Measurements from ENCODE around the gene PPIF. TPM values are rescaled to one million over a fixed set of nuclear protein-coding genes. Genes with fewer than 3 reads are reported as not detected.

The PPIF gene
- total RNA-seq, 1 experiment from 2014 or later: 133 TPM

GRCh38 chr10:79390551-79391229 lies 43.4 kb downstream of the PPIF start:
- TF ChIP-seq CTCF (IDR thresholded peaks at IDR 0.05; ENCODE audit: insufficient read depth in 1 of 2, low read depth in 1 of 2, low read length in 1 of 2, severe bottlenecking in 1 of 2, unreplicated experiment in 1 of 2): no peak
- CTCF ChIA-PET: interaction anchor here (1.1 kb wide), 1 partner anchor 16 kb away, joined by 3 read pairs; no protein-coding TSS in a partner anchor
- H3K9me3 Mint-ChIP-seq (ENCODE audit: unreplicated experiment): no peaks in the 10 kb centered on the region
- intact Hi-C loops (cut with micrococcal nuclease; ENCODE audit: unreplicated experiment): no loop called here
- H3K4me1 ChIP-seq: no peaks in the 10 kb centered on the region
- H3K4me3 Mint-ChIP-seq (ENCODE audit: unreplicated experiment): no peak overlapping the region
- no peaks in the 10 kb centered on the region for H3K4me1 Mint-ChIP-seq (ENCODE audit: low read depth, unreplicated experiment)
- no peaks in the 10 kb centered on the region for H3K27me3 ChIP-seq (replicated peaks; ENCODE audit: control insufficient read depth, insufficient read depth, low read length)
- H3K9me3 ChIP-seq: no peaks in the 10 kb centered on the region
- no peaks in the 10 kb centered on the region for H3K36me3 ChIP-seq (ENCODE audit: control insufficient read depth, insufficient read depth, low read length)
- peak in 1 of 2 experiments; percentile 22 for DNase-seq
- no peak overlapping the region for H3K27ac Mint-ChIP-seq (ENCODE audit: unreplicated experiment)
- H3K4me3 ChIP-seq (ENCODE audit: low read depth, low read length): no peak overlapping the region
- no TSS peak for BruUV-seq (replicated peaks)
- H3K27me3 Mint-ChIP-seq (ENCODE audit: insufficient read depth, unreplicated experiment): no peaks in the 10 kb centered on the region
- no peaks in the 10 kb centered on the region for H3K36me3 Mint-ChIP-seq (ENCODE audit: insufficient read depth, unreplicated experiment)
- POLR2A ChIA-PET: no interaction called here

GRCh38 chr10:79391231-79392019 lies 44.2 kb downstream of the PPIF start:
- POLR2A ChIA-PET: no interaction called here
- intact Hi-C loops (cut with micrococcal nuclease; ENCODE audit: unreplicated experiment): no loop called here

More at GRCh38 chr10:79391231-79392019, 44.2 kb downstream of the PPIF start:
- Histone ChIP-seq H3K27me3 (replicated peaks; ENCODE audit: control insufficient read depth, insufficient read depth, low read length) (no peaks in the 10 kb centered on the region), H3K4me3 (ENCODE audit: low read depth, low read length) (no peak overlapping the region), H3K4me1 (no peaks in the 10 kb centered on the region), H3K9me3 (no peaks in the 10 kb centered on the region), H3K36me3 (ENCODE audit: control insufficient read depth, insufficient read depth, low read length) (no peaks in the 10 kb centered on the region)
- H3K27me3 Mint-ChIP-seq (ENCODE audit: insufficient read depth, unreplicated experiment): no peaks in the 10 kb centered on the region
- CTCF ChIA-PET: interaction anchor here (0.5 to 1.1 kb wide), 2 partner anchors 17 to 1338 kb away, joined by 3 read pairs; no protein-coding TSS in a partner anchor
- no peaks in the 10 kb centered on the region for H3K4me1 Mint-ChIP-seq (ENCODE audit: low read depth, unreplicated experiment)
- BruUV-seq (replicated peaks): no TSS peak
- no peaks in the 10 kb centered on the region for H3K9me3 Mint-ChIP-seq (ENCODE audit: unreplicated experiment)
- no peaks in the 10 kb centered on the region for H3K36me3 Mint-ChIP-seq (ENCODE audit: insufficient read depth, unreplicated experiment)
- no peak overlapping the region for H3K4me3 Mint-ChIP-seq (ENCODE audit: unreplicated experiment)
- peak in 1 of 2 experiments; percentile 42 for DNase-seq
- no peak for TF ChIP-seq CTCF (IDR thresholded peaks at IDR 0.05; ENCODE audit: insufficient read depth in 1 of 2, low read depth in 1 of 2, low read length in 1 of 2, severe bottlenecking in 1 of 2, unreplicated experiment in 1 of 2)
- H3K27ac Mint-ChIP-seq (ENCODE audit: unreplicated experiment): no peak overlapping the region
